WTC11 (cell line): ENCODE data around the gene UEVLD.

Experiments used
- ATF1 ChIP-seq: sonication (generic); formaldehyde crosslinking; IDR thresholded peaks from 2 replicates; pipeline ENCODE4 v1.8.1; 2023; ENCODE audit warnings: mild to moderate bottlenecking, moderate library complexity, missing genetic modification reagents
- CREB1 ChIP-seq: sonication (generic); formaldehyde crosslinking; IDR thresholded peaks from 2 replicates; pipeline ENCODE4 v1.8.0; 2023; ENCODE audit warnings: mild to moderate bottlenecking, missing genetic modification reagents
- ELF4 ChIP-seq: sonication (generic); formaldehyde crosslinking; IDR thresholded peaks from 2 replicates; pipeline ENCODE4 v1.8.1; 2022; ENCODE audit warnings: low read depth, mild to moderate bottlenecking, moderate library complexity, missing genetic modification reagents
- MAX ChIP-seq: sonication (generic); formaldehyde crosslinking; IDR thresholded peaks from 2 replicates; pipeline ENCODE4 v1.8.0; 2022; ENCODE audit warnings: mild to moderate bottlenecking, missing genetic modification reagents
- NFYB ChIP-seq: sonication (generic); formaldehyde crosslinking; conservative IDR thresholded peaks from 2 replicates; pipeline ENCODE4 v1.8.0; 2022; ENCODE audit warnings: low read depth, missing genetic modification reagents
- NR2C2 ChIP-seq: sonication (generic); formaldehyde crosslinking; IDR thresholded peaks from 2 replicates; pipeline ENCODE4 v1.8.0; 2022; ENCODE audit warnings: mild to moderate bottlenecking, missing genetic modification reagents
- USF2 ChIP-seq: sonication (generic); formaldehyde crosslinking; IDR thresholded peaks from 2 replicates; pipeline ENCODE4 v1.8.1; 2023; ENCODE audit warnings: mild to moderate bottlenecking, missing genetic modification reagents, moderate library complexity
- TF ChIP-seq, protein P1 (sequence below): sonication (generic); formaldehyde crosslinking; IDR thresholded peaks from 2 replicates; pipeline ENCODE4 v1.8.1; 2022; ENCODE audit warnings: mild to moderate bottlenecking, moderate library complexity, missing genetic modification reagents
- TF ChIP-seq, protein P2 (sequence below): fragments of 200-600 bp; IDR thresholded peaks from 2 replicates; pipeline ENCODE4 v1.8.0; 2022; ENCODE audit warnings: antibody characterized with exemption
- TF ChIP-seq, protein P3 (sequence below): sonication (generic); formaldehyde crosslinking; IDR thresholded peaks from 2 replicates; pipeline ENCODE4 v1.8.1; 2023; ENCODE audit warnings: mild to moderate bottlenecking, missing genetic modification reagents

GRCh38 chr11:18581825-18582224 lies 6.7 kb downstream of the UEVLD start:
- TF ChIP-seq, protein P1, sequence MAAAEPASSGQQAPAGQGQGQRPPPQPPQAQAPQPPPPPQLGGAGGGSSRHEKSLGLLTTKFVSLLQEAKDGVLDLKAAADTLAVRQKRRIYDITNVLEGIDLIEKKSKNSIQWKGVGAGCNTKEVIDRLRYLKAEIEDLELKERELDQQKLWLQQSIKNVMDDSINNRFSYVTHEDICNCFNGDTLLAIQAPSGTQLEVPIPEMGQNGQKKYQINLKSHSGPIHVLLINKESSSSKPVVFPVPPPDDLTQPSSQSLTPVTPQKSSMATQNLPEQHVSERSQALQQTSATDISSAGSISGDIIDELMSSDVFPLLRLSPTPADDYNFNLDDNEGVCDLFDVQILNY = no peak
- TF ChIP-seq, protein P2, sequence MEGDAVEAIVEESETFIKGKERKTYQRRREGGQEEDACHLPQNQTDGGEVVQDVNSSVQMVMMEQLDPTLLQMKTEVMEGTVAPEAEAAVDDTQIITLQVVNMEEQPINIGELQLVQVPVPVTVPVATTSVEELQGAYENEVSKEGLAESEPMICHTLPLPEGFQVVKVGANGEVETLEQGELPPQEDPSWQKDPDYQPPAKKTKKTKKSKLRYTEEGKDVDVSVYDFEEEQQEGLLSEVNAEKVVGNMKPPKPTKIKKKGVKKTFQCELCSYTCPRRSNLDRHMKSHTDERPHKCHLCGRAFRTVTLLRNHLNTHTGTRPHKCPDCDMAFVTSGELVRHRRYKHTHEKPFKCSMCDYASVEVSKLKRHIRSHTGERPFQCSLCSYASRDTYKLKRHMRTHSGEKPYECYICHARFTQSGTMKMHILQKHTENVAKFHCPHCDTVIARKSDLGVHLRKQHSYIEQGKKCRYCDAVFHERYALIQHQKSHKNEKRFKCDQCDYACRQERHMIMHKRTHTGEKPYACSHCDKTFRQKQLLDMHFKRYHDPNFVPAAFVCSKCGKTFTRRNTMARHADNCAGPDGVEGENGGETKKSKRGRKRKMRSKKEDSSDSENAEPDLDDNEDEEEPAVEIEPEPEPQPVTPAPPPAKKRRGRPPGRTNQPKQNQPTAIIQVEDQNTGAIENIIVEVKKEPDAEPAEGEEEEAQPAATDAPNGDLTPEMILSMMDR = no peak
- no peak for TF ChIP-seq ATF1 (CRISPR knock-in tag)
- TF ChIP-seq CREB1 (CRISPR knock-in tag) = no peak
- TF ChIP-seq, protein P3, sequence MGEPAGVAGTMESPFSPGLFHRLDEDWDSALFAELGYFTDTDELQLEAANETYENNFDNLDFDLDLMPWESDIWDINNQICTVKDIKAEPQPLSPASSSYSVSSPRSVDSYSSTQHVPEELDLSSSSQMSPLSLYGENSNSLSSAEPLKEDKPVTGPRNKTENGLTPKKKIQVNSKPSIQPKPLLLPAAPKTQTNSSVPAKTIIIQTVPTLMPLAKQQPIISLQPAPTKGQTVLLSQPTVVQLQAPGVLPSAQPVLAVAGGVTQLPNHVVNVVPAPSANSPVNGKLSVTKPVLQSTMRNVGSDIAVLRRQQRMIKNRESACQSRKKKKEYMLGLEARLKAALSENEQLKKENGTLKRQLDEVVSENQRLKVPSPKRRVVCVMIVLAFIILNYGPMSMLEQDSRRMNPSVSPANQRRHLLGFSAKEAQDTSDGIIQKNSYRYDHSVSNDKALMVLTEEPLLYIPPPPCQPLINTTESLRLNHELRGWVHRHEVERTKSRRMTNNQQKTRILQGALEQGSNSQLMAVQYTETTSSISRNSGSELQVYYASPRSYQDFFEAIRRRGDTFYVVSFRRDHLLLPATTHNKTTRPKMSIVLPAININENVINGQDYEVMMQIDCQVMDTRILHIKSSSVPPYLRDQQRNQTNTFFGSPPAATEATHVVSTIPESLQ = no peak
- TF ChIP-seq NFYB (CRISPR knock-in tag) = no peak
- TF ChIP-seq NR2C2 (CRISPR knock-in tag) = no peak
- no peak for TF ChIP-seq MAX
- TF ChIP-seq USF2 = no peak
- TF ChIP-seq ELF4 (CRISPR knock-in tag) = no peak
